Activated gamma-delta T cell treated with anti-CD3 and anti-CD28 coated beads, Interleukin-2, amount 50 U/mL, for 16 hours (primary cell): ENCODE data around the gene PPP1R1C.

Experiments used
- DNase-seq: peaks from one replicate; pipeline ENCODE4 v3.0.0-alpha.2; 2020; ENCODE audit warnings: low read depth

Gene PPP1R1C

GRCh38 chr2:182113334-182113733, 127.7 kb downstream of the PPP1R1C start:
- no peak for DNase-seq

DNA sequence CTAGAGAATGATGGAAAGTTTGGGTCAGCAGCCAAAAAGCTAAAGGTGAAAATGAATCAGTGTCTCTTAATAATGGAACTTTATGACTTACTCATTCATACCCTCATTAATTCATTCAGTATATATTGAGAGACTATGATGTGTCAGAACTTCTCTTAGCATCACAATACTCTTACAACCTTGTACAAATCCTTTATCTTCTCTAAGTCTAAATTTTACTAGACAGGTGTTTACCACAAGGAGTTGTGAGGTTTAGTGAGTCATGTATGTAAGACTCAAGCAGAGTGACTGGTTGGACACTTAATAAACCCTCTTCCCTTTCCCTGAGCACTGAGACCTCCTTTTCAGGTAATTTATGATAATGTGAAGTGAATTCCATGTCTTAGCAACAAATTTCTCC, 129.6 kb downstream of the PPP1R1C start:
- DNase-seq = no peak

- no peak for DNase-seq
Measured at GRCh38 chr2:182116774-182117173, 131.1 kb downstream of the PPP1R1C start.

DNA sequence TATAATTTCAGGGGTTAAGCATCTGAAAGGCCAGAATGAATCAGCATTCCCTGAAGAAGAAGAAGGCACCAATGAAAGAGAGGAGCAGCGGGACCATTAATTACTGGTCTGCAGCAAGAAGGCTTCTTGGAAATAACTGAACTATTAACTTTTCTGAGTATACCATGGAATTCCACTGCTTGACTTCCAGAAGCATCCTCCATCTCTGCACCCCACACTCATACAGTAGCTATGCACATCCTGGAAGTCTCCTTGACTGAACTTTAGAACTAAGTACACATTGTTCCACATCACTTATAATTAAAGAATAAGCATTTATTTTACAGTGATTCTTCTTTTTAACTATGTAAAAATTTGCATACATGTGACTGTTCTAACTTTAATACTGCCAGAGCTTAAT, 131.5 kb downstream of the PPP1R1C start:
- no peak for DNase-seq

DNA sequence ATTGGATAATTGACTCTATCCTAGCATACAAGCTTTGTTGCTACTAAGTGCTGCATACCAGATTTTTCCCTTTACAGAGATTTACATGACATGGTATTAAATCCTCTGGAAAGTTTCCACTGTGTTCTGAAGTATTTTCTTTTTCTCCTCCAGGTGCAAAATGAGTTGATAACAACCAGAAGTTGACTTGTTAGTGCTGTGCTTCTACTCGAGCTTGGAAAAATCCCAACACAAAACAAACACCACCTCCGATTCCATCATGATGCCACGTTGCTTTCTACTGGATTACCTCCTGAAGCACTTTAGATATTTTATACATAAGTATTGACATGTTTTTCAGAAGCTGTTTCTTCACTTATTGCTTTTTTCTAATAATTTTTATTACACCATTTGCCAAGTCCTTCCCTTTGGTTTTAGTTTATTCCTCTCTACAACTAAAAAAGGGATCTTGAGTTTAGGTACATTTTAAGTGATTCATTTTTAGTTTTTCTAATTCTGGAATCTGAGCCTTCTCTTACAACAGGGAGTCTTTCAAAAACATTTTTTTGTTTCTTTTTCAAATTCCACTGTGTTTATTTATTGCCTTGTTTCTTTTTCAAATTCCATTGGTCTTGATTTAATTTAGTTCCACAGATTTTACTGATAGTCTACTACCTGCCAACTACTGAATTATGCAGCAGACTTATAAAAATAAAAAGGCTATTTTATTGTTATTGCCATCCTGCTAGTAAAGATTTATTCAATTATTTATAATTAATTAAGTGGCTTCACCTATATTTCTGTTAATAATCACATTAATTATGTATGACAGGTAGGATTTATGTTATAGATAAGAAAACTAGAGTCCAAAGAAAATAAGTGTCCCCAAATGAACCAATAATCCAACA, 143.4 kb downstream of the PPP1R1C start:
- no peak for DNase-seq

DNA sequence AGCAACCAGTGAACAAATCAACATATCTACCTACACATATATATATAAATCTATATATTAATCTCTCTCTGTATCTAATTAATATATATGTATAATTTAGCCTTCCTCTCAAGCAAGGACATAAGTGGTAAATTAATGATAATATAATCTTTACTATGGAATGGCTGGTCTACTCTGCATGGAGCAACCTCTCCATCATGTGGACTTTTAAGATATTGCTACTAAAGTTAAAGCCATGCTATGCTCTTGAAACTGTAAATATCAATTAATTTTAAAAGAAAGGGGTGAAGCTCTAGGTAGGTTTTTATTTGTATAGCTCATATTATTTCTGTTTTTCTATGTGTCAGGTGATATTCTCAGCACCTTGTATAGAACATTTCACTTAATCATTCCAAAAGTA, 147.0 kb downstream of the PPP1R1C start:
- DNase-seq = no peak

- no peak for DNase-seq
Measured at GRCh38 chr2:182133195-182133891, 147.7 kb downstream of the PPP1R1C start.

DNA sequence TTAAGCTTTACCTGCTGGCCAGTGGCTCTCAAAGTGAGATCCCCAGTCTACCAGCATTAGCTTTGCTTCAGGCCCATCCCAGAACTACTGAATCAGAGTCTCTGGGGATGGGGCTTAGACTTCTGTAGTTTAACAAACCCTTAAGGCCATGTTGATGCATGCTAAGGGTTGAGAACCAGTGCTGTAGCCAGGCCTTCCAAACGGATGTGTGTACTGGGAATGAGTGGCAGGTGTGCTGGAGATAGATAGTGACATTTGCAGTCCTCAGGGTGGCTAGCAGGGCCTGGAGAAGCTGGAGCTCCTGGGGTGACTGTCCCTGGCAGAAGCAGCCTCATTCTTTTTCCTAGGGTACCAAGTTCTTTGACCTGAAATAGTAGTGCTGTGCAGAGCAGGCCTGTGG, 148.5 kb downstream of the PPP1R1C start:
- no peak for DNase-seq

GRCh38 chr2:182142062-182142461, 156.4 kb downstream of the PPP1R1C start:
- no peak for DNase-seq

DNA sequence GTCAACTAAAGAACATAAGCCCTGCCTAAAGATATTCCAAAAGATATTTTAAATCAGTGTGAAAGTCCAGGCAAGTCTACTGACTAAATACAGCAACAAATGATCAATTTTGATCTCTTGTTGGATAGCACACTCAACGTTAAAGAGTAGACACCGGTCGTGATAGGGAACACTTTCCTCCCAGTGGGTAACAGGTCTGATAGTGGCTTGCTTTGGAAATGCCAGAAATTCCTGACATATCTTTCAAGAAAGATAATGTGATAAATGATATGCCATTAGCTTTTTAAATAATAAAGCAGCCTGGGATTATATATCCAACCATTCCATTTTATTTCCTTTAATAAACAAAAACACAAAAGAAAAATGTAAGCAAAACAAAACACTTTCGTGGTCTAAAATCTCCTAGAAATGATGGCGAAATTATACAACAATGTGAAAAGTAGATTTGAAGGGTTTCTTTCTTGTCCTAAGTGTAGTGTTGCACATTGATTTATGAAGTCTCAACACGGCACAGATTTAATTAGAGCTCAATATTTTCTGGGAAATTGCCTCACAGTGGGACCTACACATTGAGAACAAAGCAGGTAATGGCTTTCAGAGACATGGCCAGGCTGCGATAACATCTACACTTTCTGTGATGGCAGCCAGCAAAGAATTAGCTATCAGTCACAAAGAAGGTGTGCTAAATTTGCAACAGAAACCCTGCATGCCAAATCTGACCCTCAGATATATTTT, 158.6 kb downstream of the PPP1R1C start:
- no peak for DNase-seq

- DNase-seq = no peak
Measured at GRCh38 chr2:182144776-182145165, 159.1 kb downstream of the PPP1R1C start.

DNA sequence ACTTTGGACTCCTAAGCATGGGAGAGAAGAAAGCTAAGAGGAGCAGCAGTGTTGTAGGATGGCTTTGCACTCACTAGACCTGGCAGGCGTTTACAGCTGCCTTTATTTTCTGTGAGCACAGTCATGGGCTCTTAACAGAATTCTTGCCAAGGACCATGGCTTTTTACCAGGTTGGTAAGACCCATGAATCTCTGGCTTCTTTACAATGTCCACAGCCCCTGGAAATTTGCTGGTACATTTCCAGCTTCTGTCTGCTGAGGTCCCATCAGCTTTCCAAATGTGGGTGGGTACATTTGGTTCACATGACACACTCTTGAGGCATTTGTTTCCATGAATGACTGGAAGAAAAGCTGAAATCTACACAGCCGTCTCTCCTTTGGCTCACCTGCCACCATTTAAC, 162.7 kb downstream of the PPP1R1C start:
- DNase-seq = no peak

DNA sequence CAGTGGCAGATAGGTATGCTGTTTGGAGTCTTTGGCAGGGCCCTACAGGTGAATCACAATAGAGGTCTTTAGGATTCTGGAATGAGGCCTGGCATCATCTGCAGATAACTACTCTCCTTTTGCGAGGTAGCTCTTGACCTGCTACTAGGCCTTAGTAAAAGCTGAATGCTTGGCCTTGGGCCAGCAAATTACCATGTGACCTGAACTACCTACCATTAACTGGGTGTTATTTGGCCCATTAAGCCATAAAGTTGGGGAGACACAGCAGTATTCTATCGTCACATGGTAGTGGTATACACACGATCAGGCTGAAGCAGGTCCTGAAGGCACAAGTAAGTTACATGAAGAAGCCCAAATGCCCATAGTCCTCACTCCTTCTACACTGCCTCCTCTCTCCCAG, 178.2 kb downstream of the PPP1R1C start:
- DNase-seq = no peak

- DNase-seq = no peak
Measured at GRCh38 chr2:182164686-182165085, 179.0 kb downstream of the PPP1R1C start.

DNA sequence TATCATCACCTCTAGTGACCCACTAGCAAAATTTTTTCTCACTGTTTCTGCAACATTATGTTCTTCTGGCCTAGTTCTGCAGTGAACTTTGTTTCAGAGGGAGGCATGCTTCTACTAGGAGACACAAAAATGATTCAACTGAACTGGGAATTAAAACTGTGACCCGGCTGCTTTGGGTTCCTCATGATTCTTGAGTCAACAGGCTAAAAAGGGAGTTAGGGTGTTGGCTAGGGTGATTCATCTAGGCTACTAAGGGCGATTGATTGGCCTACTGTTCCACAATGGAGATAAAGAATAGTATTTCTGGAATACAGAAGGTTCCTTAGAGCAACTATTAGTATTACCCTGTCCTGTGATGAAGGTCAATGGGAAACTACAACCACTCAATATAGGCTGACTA, 179.5 kb downstream of the PPP1R1C start:
- no peak for DNase-seq

- DNase-seq = no peak
Measured at GRCh38 chr2:182166406-182166805, 180.8 kb downstream of the PPP1R1C start.

DNA sequence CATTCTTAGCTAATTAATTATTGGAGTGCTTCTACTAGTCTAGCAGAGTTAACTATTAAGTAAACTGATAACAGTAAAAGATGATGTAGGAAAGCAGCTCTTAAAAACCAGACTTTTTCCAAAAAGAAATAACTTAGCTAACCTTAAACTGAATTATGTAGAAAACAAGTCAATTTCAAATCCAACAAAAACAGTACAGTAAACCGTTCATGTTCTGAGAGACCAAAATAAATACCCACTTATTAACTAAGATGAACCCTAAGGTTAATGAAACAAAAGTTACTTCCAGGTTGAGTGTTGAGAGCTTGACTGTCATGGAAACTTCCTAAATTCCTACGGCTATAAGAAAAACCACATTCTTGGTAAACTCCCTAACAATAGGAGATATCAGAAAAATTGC, 181.2 kb downstream of the PPP1R1C start:
- no peak for DNase-seq
